ENCODE measurements around the gene ZMPSTE24. TPM values are rescaled to one million over a fixed set of nuclear protein-coding genes. Genes with fewer than 3 reads are reported as not detected.

Gene ZMPSTE24
- polyA plus RNA-seq, 2 of the 4 experiments (the other 2 are of a cell fraction) = 44.3 to 61.3 TPM

DNA sequence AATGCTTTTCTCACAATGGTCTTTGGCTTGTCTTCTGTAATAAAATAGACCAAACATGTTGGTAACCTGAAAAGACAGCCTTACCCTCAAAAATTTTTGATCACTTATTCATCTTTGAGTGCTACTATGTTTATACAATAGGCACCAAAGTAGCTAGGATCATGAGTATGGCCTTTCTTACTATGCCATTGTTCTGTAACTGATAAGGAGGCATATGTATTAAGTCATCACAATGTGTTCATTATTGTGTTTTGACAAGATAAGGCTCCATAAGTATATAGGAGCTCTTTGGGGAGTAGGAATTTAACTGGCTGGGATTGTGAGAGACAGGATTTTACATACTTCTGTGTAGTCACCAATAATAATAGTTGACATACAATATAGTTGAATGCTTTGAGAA is 9.6 kb upstream of the ZMPSTE24 start:
- Histone ChIP-seq H3K4me1 (no peaks in the 10 kb centered on the region), H3K9me3 (no peaks in the 10 kb centered on the region), H3K4me3 (no peak overlapping the region), H3K4me2 (no peak overlapping the region), H3K27ac (no peak overlapping the region)
- FAIRE-seq (no peak), DNase-seq (ENCODE audit: low read depth in 1 of 2, low spot score in 1 of 2) (no peak), ATAC-seq (no peak)
- CTCF ChIA-PET = interaction anchor here (1.0 to 1.7 kb wide), 2 partner anchors 90 to 105 kb away, joined by 3 to 4 read pairs; no protein-coding TSS in a partner anchor
- POLR2A ChIA-PET = no interaction called here
- TF ChIP-seq, protein P1, sequence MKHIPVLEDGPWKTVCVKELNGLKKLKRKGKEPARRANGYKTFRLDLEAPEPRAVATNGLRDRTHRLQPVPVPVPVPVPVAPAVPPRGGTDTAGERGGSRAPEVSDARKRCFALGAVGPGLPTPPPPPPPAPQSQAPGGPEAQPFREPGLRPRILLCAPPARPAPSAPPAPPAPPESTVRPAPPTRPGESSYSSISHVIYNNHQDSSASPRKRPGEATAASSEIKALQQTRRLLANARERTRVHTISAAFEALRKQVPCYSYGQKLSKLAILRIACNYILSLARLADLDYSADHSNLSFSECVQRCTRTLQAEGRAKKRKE (CRISPR knock-in tag; IDR thresholded peaks at IDR 0.05; ENCODE audit: low read depth) = no peak
- TF ChIP-seq KDM1A (IDR thresholded peaks at IDR 0.05; ENCODE audit: low read depth) (no peak), MYC (IDR thresholded peaks at IDR 0.05; ENCODE audit: borderline replicate concordance, low read length) (no peak), RARB (CRISPR knock-in tag; IDR thresholded peaks at IDR 0.05) (no peak)

DNA sequence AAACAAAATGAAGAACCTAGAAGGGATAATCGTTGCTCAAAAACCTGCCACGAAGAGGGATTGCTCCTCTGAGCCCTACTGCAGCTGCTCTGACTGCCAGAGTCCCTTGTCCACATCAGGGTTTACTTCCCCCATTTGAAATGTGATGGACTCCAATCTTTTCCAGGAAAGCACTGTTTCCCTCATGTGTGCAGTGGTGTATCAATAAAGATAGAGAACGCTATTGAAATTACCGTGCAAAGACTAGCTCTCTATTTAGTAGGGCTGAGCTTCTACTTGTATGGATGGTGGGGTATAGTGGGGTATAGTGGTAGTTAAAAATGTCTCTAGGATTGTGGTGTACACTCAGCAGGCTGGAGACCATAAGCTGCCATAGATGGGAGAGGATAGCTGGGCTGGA is 6.6 kb upstream of the ZMPSTE24 start:
- DNase-seq (ENCODE audit: low read depth in 1 of 2, low spot score in 1 of 2) (no peak), ATAC-seq (no peak), FAIRE-seq (no peak)
- TF ChIP-seq RFX5 (IDR thresholded peaks at IDR 0.05) (no peak), FOXS1 (CRISPR knock-in tag; IDR thresholded peaks at IDR 0.05) (no peak)
- H3K4me3 ChIP-seq = no peak overlapping the region
- POLR2A ChIA-PET = no interaction called here
- CTCF ChIA-PET = interaction anchor here (1.2 kb wide), 1 partner anchor 14 kb away, joined by 4 read pairs; no protein-coding TSS in a partner anchor
- no peak overlapping the region for H3K27ac ChIP-seq
- 65% methylated on average over 4 of the region's 4 CpGs for WGBS (ENCODE audit: missing lambda C conversion rate)
- no peaks in the 10 kb centered on the region for H3K9me3 ChIP-seq
- H3K4me1 ChIP-seq = 0 out of 3 replicates have a peak, but pooled peaks cover under 1% of the 10 kb centered on the region
- H3K4me2 ChIP-seq = no peak overlapping the region

DNA sequence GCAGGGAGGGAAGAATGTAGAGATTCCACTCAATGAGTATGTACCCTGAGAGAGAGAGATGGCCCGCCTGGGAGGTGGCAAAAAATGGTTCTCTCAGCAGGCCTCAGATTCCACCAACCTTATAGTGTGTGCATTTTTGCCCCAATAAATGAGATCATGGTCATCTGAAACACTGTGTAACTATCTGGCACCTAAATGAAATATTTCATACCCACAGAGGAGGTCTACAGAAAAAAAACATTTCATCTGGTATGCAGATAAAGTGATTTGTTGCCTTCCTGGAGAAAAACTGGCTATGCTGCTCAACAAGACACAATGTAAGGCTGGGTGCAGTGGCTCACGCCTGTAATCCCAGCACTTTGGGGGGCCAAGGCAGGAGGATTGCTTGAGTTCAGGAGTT is 5.4 kb upstream of the ZMPSTE24 start:
- no peak for FAIRE-seq
- POLR2A ChIA-PET = no interaction called here
- TF ChIP-seq CBX8 (IDR thresholded peaks at IDR 0.05) (no peak), HOXA7 (CRISPR knock-in tag; IDR thresholded peaks at IDR 0.05) (no peak), HEYL (CRISPR knock-in tag; IDR thresholded peaks at IDR 0.05) (no peak), RCOR1 (IDR thresholded peaks at IDR 0.05; ENCODE audit: low read depth, low read length) (no peak), POLR2A (IDR thresholded peaks at IDR 0.05; ENCODE audit: low read length) (no peak), RARB (CRISPR knock-in tag; IDR thresholded peaks at IDR 0.05) (no peak), MAFK (IDR thresholded peaks at IDR 0.05; ENCODE audit: partially characterized antibody) (no peak), NFE2L2 (conservative IDR thresholded peaks at IDR 0.05; ENCODE audit: low read length) (no peak), ZC3H11A (IDR thresholded peaks at IDR 0.05) (no peak), CBX2 (IDR thresholded peaks at IDR 0.05; ENCODE audit: borderline replicate concordance, low read depth) (no peak), CHD4 (IDR thresholded peaks at IDR 0.05; ENCODE audit: borderline replicate concordance) (no peak), RFX5 (IDR thresholded peaks at IDR 0.05) (no peak), ZSCAN20 (CRISPR knock-in tag; IDR thresholded peaks at IDR 0.05) (no peak)
- TF ChIP-seq, protein P2, sequence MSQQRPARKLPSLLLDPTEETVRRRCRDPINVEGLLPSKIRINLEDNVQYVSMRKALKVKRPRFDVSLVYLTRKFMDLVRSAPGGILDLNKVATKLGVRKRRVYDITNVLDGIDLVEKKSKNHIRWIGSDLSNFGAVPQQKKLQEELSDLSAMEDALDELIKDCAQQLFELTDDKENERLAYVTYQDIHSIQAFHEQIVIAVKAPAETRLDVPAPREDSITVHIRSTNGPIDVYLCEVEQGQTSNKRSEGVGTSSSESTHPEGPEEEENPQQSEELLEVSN (IDR thresholded peaks at IDR 0.05; ENCODE audit: borderline replicate concordance, low read depth) = no peak
- TF ChIP-seq, protein P1 (CRISPR knock-in tag; IDR thresholded peaks at IDR 0.05; ENCODE audit: low read depth) = no peak
- WGBS (ENCODE audit: missing lambda C conversion rate) = 81% methylated on average over 2 of the region's 2 CpGs
- Histone ChIP-seq H3K4me1 (0 out of 3 replicates have a peak, but pooled peaks cover 4% of the 10 kb centered on the region), H3K4me2 (no peak overlapping the region), H3K9me3 (no peaks in the 10 kb centered on the region), H3K4me3 (no peak overlapping the region), H3K27ac (no peak overlapping the region)
- DNase-seq (ENCODE audit: low read depth in 1 of 2, low spot score in 1 of 2) = no peak
- no peak for ATAC-seq
- CTCF ChIA-PET = no interaction called here

DNA sequence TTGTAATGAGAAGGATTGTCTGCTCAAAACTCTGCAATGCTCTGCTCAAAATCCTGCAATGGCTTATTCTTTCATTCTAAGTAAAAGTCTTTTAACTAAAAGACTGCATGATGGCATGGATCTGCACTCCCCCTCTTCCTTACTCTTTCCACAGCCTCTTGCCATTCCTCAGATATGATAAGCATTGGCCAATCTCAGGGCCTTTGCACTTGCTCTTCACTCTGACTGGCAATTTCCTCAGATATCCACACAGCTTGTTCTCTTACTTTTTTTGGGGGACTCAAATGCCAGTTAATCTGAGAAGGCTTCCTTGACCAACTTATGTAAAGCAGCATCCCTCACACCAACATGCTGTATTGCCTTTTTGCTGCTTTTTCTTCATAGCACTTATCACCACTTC is 2.8 kb upstream of the ZMPSTE24 start:
- DNase-seq (ENCODE audit: low read depth in 1 of 2, low spot score in 1 of 2) = no peak
- H3K9me3 ChIP-seq = no peaks in the 10 kb centered on the region
- no peak overlapping the region for H3K4me3 ChIP-seq
- ChIA-PET CTCF (no interaction called here), POLR2A (no interaction called here)
- no peak overlapping the region for H3K4me2 ChIP-seq
- FAIRE-seq = no peak
- no peak for ATAC-seq
- H3K27ac ChIP-seq = no peak overlapping the region
- 0 out of 3 replicates have a peak, but pooled peaks cover 4% of the 10 kb centered on the region for H3K4me1 ChIP-seq
- TF ChIP-seq HEYL (CRISPR knock-in tag; IDR thresholded peaks at IDR 0.05) (no peak), CBX8 (IDR thresholded peaks at IDR 0.05) (no peak), HDAC2 (IDR thresholded peaks at IDR 0.05) (no peak), EHF (CRISPR knock-in tag; IDR thresholded peaks at IDR 0.05) (no peak), EP300 (IDR thresholded peaks at IDR 0.05) (no peak), CEBPB (IDR thresholded peaks at IDR 0.05) (no peak), PHF8 (IDR thresholded peaks at IDR 0.05; ENCODE audit: borderline replicate concordance, low read depth) (no peak), JUN (IDR thresholded peaks at IDR 0.05) (no peak), CHD2 (IDR thresholded peaks at IDR 0.05; ENCODE audit: low read length, partially characterized antibody) (no peak), ESRRA (IDR thresholded peaks at IDR 0.05; ENCODE audit: borderline replicate concordance, low read length) (no peak), TP53 (CRISPR knock-in tag; IDR thresholded peaks at IDR 0.05) (no peak), RARB (CRISPR knock-in tag; IDR thresholded peaks at IDR 0.05) (no peak), SMC3 (IDR thresholded peaks at IDR 0.05) (no peak), MAZ (IDR thresholded peaks at IDR 0.05; ENCODE audit: borderline replicate concordance, low read depth, low read length) (no peak)
- TF ChIP-seq, protein P2 (IDR thresholded peaks at IDR 0.05; ENCODE audit: borderline replicate concordance, low read depth) = no peak
- TF ChIP-seq, protein P3, sequence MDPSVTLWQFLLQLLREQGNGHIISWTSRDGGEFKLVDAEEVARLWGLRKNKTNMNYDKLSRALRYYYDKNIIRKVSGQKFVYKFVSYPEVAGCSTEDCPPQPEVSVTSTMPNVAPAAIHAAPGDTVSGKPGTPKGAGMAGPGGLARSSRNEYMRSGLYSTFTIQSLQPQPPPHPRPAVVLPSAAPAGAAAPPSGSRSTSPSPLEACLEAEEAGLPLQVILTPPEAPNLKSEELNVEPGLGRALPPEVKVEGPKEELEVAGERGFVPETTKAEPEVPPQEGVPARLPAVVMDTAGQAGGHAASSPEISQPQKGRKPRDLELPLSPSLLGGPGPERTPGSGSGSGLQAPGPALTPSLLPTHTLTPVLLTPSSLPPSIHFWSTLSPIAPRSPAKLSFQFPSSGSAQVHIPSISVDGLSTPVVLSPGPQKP (IDR thresholded peaks at IDR 0.05; ENCODE audit: low read depth, low read length) = no peak

Data from A549 (cell line).